Measurements from ENCODE around the gene PSAT1. TPM values are rescaled to one million over a fixed set of nuclear protein-coding genes. Genes with fewer than 3 reads are reported as not detected.
"Not testable (repeated sequence)": the region's sequence is repeated elsewhere in the genome, so short reads cannot be mapped to it uniquely, and the experiment has no call there.

Gene PSAT1
- total RNA-seq: 100 to 1,000 TPM; 191 to 195 TPM

DNA sequence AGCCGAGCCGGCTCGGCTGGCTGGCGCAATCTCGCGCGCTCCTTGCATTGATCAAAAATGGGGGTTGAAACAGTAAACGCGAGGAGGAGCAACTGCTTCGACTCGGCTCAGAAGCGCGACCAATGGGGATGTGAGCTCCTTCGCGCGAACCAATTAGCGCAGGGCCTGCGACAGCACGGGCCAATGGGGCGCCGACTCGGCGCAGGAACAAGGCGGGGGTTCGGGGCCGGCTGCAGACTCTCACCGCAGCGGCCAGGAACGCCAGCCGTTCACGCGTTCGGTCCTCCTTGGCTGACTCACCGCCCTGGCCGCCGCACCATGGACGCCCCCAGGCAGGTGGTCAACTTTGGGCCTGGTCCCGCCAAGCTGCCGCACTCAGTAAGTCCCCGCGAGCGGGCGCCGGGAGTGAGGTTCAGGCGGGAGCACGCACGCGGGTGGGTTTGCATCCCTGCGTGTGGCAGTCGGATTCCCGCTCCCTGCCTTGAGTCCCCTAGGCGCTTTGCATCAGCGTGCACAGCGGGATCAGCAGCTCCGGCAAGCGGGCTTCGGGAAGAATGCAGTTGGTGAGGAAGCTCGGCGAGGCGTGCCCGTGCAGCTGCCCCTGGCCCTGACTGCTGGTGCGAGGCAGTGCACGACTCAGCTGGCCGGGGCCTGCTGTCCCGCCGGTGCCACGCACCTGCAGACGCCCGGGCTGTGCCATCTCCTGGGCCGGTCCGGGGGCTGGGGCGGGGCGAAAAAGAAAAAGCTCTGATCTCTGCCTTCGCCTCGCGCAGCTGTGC is at the start of gene PSAT1:
Gene PSAT1, plus strand, starts transcription at position 233 of the 779 bp plus-strand sequence. Its CDS starts 86 bp downstream, at position 319.
- Mint-ChIP-seq H3K4me1 (peaks cover 40% of the 10 kb centered on the region), H3K9me3 (no peaks in the 10 kb centered on the region), H3K4me3 (peak within 1 kb of the TSS; percentile 91), H3K27ac (peak within 1 kb of the TSS; percentile 99), H3K27me3 (no peaks in the 10 kb centered on the region), H3K36me3 (peaks cover 37% of the 10 kb centered on the region)
- DNase-seq: peak; percentile 93

DNA sequence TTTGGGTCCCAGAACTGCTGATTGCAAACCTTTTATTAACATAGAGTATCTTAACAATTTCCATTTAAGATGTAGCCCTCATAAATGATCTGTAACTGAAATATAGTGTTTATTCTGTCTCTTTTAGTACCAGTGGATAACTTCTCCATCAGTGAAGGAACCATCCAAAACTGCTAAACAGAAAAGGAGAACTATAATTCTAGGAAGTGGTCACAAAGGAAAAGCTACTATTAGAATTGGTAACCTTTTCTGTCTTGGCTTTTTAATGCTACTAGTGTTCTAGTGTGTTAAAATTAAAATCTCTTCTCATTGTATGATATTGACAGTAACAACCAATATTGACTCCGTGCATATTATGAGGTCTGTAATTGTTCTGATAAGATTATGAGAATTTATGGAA is 48.3 kb upstream of the PSAT1 start:
- Mint-ChIP-seq H3K27me3 (no peaks in the 10 kb centered on the region), H3K9me3 (no peaks in the 10 kb centered on the region), H3K36me3 (peaks cover 19% of the 10 kb centered on the region), H3K4me1 (peaks cover 5% of the 10 kb centered on the region), H3K4me3 (no peak overlapping the region), H3K27ac (no peak overlapping the region)
- DNase-seq: no peak

DNA sequence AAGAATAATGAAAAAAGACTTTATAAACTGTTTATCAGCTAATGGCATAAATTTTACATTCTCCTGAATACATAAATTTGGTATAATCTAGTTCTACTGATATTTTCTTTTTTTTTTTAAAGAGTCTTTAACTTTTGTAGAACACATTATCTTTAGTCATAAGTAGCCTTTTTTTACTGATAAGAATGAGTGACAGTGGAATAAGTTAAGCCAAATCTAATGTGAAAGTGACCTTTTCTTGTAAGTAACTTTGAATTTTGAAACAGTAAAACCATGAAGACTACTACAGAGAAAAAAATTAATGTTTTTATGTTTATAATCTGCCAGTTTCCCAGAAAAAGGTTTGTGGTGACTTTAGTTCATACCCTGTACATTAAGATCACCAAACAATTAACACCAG is 47.4 kb upstream of the PSAT1 start:
- no peak overlapping the region for H3K4me3 Mint-ChIP-seq
- peaks cover 5% of the 10 kb centered on the region for H3K4me1 Mint-ChIP-seq
- no peak overlapping the region for H3K27ac Mint-ChIP-seq
- no peak for DNase-seq
- H3K9me3 Mint-ChIP-seq: no peaks in the 10 kb centered on the region
- H3K27me3 Mint-ChIP-seq: no peaks in the 10 kb centered on the region
- H3K36me3 Mint-ChIP-seq: peaks cover 17% of the 10 kb centered on the region

DNA sequence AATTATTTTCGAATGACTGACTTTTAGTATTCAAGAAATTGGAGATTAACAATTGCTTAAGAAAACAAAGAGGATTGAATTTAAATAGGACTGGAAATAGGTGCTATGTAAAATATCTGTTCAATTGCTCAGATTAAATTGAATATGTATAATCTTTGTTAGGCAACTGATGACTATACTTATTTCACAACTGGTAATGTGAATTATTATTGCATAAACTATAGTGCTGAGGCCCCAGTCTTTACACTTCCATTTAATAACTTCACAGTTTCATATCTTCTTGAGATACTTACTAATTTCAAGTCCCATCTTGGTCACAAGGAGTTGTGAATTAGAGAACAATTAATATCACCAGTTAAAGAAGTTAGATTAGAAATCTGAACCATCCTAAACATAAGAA is 44.3 kb upstream of the PSAT1 start:
- Mint-ChIP-seq H3K27ac (no peak overlapping the region), H3K4me3 (no peak overlapping the region), H3K27me3 (no peaks in the 10 kb centered on the region), H3K4me1 (no peaks in the 10 kb centered on the region), H3K36me3 (peaks cover 8% of the 10 kb centered on the region), H3K9me3 (no peaks in the 10 kb centered on the region)
- no peak for DNase-seq

DNA sequence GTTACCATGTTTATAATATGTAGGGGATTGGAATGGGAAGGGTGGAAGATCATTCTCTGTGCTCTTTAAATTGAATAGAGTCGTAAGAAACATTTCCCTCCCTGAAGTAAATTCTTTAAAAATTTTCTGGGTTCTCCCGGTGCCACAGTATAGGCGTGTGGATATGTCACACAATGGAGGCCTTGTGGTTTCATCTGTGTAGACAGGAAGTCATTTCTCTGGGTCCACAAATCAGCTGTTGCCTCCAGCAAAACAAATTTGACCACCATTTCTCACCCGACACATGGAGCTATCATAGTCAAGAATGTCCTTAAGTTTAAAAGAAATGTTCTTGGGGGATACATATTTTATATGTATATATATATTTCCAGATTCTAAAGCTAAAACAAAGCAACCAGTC is 43.6 kb upstream of the PSAT1 start:
- no peak overlapping the region for H3K4me3 Mint-ChIP-seq
- H3K27me3 Mint-ChIP-seq: no peaks in the 10 kb centered on the region
- H3K9me3 Mint-ChIP-seq: no peaks in the 10 kb centered on the region
- no peak for DNase-seq
- H3K4me1 Mint-ChIP-seq: no peaks in the 10 kb centered on the region
- peaks cover 8% of the 10 kb centered on the region for H3K36me3 Mint-ChIP-seq
- H3K27ac Mint-ChIP-seq: no peak overlapping the region

DNA sequence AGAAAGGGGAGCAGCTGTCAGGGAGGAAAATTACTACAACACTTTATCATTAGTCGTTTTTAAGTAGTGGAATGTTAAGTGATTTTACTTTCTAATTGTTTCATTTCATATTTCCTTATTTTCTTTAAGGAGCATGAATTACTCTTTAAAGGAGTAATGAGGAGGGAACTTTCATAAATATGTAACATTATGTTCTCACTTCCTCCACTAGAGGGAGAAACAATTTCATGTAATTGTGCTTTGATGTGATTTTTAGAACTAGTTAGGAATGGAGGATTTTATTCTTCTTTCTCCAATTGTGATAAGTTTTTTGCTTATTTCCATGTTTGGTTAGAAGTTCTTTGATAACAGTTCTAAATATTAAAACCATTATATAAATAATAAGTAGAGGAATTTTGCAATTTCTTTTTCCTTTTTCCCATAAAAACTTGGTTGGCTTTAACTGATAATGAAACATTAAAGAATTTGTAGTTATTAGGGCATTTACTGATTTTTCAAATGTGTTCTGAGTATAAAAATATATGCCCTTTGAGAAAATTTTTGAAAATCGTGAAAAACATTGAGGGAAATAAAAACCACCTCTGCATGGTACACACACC is 35.4 kb upstream of the PSAT1 start:
- no peak overlapping the region for H3K27ac Mint-ChIP-seq
- no peaks in the 10 kb centered on the region for H3K9me3 Mint-ChIP-seq
- no peak for DNase-seq
- no peaks in the 10 kb centered on the region for H3K27me3 Mint-ChIP-seq
- H3K36me3 Mint-ChIP-seq: peaks cover 11% of the 10 kb centered on the region
- H3K4me3 Mint-ChIP-seq: no peak overlapping the region
- no peaks in the 10 kb centered on the region for H3K4me1 Mint-ChIP-seq

DNA sequence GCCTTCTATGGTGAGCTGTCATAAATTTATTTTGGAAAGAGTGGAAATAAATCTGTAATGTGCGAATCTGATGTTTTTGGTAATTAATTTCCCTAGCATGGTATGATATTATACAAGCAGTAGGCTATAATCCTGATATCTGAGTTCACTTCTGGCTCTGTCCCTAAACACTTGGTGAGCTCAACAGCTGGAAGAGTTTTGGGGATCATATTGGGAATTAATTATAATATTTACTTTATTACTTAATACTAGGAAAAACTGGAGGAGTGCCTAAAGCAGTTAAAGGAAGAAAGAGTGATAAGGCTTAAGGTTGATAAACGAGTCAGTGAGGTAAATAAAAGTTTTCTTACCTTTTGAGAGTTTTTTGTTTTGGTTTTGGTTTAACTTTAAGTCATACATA is 34.3 kb upstream of the PSAT1 start:
- Mint-ChIP-seq H3K4me1 (no peaks in the 10 kb centered on the region), H3K27me3 (no peaks in the 10 kb centered on the region), H3K4me3 (no peak overlapping the region), H3K36me3 (peaks cover 16% of the 10 kb centered on the region), H3K27ac (no peak overlapping the region), H3K9me3 (no peaks in the 10 kb centered on the region)
- DNase-seq: no peak

DNA sequence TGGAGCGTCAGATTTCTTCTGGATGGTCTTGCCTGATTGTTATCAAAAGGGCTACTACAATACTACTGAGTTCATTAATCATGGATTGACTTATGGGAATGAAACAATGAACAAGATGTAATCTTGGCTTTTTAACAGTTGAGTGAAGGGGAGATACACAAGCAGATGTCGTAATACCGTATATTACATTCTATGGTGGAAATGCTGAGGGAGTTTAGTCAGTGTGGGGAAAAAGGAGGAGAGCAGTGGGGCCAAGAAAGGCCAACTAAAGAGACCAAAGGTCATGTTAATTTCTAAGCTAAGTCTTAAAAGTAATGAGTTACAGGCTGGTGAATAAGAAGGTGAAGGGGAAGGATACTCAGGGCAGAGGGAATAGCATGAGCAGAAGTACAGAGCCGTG is 29.0 kb upstream of the PSAT1 start:
- no peaks in the 10 kb centered on the region for H3K4me1 Mint-ChIP-seq
- no peaks in the 10 kb centered on the region for H3K9me3 Mint-ChIP-seq
- no peak overlapping the region for H3K4me3 Mint-ChIP-seq
- peaks cover 26% of the 10 kb centered on the region for H3K36me3 Mint-ChIP-seq
- no peak overlapping the region for H3K27ac Mint-ChIP-seq
- H3K27me3 Mint-ChIP-seq: no peaks in the 10 kb centered on the region
- no peak for DNase-seq

DNA sequence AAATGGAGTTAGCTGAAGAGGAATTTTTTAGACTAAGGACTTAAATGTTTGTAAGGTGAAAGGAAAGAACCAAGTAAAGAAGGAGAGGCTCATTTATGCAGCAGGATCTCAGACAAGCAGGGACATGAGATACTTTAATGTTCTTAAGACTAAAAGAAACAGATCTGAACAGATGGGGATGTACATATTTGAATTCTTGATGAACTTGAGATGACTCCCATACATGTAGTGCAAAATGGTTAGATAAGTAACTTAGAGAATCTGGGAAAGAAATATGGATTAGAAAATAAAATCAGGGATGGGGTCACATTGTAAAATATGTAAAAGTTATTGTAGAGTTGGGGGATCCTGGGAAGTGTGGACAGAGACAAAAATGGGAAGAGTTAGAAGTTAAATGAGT is 27.1 kb upstream of the PSAT1 start:
- DNase-seq: no peak
- peaks cover 29% of the 10 kb centered on the region for H3K36me3 Mint-ChIP-seq
- H3K27me3 Mint-ChIP-seq: no peaks in the 10 kb centered on the region
- H3K27ac Mint-ChIP-seq: no peak overlapping the region
- H3K4me3 Mint-ChIP-seq: no peak overlapping the region
- H3K9me3 Mint-ChIP-seq: no peaks in the 10 kb centered on the region
- no peaks in the 10 kb centered on the region for H3K4me1 Mint-ChIP-seq

DNA sequence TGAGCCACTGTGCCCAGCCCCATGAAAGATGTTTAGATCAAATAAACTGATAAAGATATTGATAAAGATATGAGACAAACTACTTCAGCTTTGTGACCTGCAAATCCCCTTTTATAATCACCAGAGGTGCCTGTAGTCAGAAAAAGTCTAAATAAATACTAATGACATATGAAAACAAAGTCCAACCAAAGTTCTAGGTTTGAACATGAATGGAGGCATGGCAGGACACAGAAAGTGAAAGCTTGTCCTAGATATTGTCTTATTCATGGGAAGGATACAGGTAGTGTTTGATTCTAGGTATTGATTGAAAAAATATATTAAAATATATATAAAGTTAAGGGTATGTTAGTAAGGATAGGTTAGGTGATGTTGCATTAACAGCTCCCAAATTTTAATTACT is 24.6 kb upstream of the PSAT1 start:
- H3K4me1 Mint-ChIP-seq: peaks cover under 1% of the 10 kb centered on the region
- H3K27ac Mint-ChIP-seq: no peak overlapping the region
- no peaks in the 10 kb centered on the region for H3K27me3 Mint-ChIP-seq
- H3K4me3 Mint-ChIP-seq: no peak overlapping the region
- H3K9me3 Mint-ChIP-seq: no peaks in the 10 kb centered on the region
- H3K36me3 Mint-ChIP-seq: peaks cover 21% of the 10 kb centered on the region
- DNase-seq: no peak

DNA sequence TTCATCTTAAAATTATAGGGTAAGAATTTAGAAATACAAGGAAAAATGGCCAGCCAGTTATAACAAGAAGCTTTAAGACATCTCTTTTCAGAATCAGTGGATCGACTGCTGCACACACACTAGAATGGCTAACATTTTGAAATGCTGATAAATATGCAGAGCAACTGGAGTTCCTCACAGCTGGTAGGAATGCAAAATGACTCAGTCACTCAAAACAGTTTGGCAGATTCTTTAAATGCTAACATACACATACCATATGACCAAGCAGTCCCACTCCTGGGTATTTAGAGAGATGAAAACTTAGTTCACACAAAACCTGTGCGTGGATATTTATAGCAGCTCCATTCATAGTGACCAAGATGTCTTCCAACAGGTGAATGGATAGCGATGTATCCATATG is 23.2 kb upstream of the PSAT1 start:
- Mint-ChIP-seq H3K4me3 (no peak overlapping the region), H3K9me3 (no peaks in the 10 kb centered on the region), H3K27ac (no peak overlapping the region), H3K4me1 (peaks cover 14% of the 10 kb centered on the region), H3K36me3 (peaks cover 14% of the 10 kb centered on the region), H3K27me3 (no peaks in the 10 kb centered on the region)
- DNase-seq: no peak

DNA sequence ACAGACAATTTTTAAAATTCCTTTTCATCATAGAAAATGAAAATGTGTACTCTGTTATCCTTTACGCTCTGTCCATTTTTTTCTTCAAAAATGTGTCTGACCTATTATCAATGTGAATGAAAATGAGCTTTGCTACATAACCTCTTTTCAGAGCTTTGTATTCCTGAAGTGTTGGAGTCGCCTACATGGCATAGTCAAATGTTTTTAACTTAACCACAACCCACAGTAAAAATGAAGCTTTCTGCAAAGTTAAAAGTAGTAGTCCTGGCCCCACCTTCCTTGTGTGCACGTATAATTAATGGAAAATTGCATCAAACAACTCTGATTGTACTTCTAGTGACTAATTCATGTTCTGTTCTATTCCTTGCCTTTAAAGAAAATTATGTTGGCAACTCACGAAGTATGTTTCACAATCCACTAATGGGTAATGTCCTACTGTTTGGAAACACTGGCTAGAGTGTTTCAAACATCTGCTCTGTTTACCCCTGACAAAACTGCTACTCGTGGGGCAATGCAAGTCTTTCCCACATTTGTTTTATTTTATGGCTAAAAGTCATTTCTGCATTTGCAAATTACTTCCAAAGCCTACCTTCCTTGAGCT is 18.6 kb upstream of the PSAT1 start:
- H3K27me3 Mint-ChIP-seq: no peaks in the 10 kb centered on the region
- H3K36me3 Mint-ChIP-seq: peaks cover 4% of the 10 kb centered on the region
- H3K4me1 Mint-ChIP-seq: peaks cover 14% of the 10 kb centered on the region
- DNase-seq: no peak
- H3K9me3 Mint-ChIP-seq: no peaks in the 10 kb centered on the region
- H3K27ac Mint-ChIP-seq: no peak overlapping the region
- H3K4me3 Mint-ChIP-seq: no peak overlapping the region

DNA sequence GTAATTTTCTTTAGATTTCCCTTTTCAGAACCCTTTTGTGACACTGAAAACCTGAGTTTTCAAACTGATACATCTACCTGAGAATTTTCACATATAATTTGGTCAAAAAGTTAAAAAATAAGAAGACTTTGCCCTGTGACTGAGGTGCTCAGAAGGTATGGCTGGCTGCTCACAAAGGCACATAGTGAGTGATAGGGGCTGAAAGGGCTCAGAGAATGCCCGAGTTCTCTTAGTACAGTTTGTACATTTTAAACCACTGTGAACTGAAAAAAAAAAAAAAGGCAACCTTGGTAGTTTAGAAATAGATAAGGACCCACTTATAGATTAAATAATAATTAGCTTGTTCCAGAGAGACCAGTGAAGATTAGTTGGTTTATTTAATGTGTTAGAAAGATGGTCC is 18.1 kb upstream of the PSAT1 start:
- no peak for DNase-seq
- Mint-ChIP-seq H3K9me3 (no peaks in the 10 kb centered on the region), H3K27me3 (no peaks in the 10 kb centered on the region), H3K4me1 (peaks cover 14% of the 10 kb centered on the region), H3K36me3 (peaks cover 4% of the 10 kb centered on the region), H3K4me3 (no peak overlapping the region), H3K27ac (no peak overlapping the region)

DNA sequence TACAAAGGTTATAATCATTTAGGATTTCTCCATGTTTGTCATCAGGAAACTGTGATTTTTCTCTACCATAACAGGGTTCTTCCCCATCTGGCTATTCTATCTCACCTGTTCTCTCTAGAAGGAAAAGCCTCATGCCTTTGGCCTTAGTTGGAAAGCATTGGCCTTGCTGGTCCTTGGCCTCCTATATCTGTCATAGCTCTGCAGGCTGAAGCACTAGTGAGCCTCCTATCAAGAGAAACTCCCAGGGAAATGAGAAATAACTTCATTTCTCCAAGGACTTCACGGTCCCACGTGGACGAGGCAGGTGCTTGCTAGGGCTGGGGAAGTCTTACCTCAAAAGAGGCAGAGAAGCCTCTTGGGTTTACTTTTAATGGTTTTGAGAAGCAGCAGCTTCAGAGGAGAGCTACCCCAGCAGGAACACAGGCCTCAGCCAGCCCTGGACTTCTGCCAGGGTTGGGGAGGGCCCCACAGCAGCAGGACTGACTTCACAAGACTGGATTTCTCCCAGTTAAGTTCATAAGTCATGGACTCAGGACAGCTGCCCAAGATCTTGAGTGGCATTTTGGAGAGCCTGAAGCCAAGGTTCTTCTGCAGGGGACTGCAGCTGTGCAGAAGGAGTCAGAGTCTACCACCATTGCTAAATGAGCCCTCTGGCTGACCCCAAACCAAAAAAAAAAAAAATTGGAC is 15.8 kb upstream of the PSAT1 start:
- Mint-ChIP-seq H3K36me3 (no peaks in the 10 kb centered on the region), H3K9me3 (no peaks in the 10 kb centered on the region), H3K4me1 (peaks cover 14% of the 10 kb centered on the region), H3K27me3 (no peaks in the 10 kb centered on the region), H3K4me3 (no peak overlapping the region), H3K27ac (no peak overlapping the region)
- no peak for DNase-seq

DNA sequence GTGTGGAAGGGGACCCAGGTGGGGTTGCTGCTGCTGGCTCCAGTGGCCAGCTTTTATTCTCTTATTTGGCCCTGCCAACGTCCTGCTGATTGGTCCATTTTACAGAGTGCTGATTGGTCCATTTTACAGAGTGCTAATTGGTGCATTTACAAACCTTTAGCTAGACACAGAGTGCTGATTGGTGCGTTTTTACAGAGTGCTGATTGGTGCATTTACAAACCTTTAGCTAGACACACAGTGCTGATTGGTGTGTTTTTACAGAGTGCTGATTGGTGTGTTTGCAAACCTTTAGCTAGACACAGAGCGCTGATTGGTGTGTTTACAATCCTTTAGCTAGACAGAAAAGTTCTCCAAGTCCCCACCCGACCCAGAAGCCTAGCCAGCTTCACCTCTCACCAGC is 12.7 kb upstream of the PSAT1 start:
- not testable (repeated sequence) for H3K36me3 Mint-ChIP-seq, H3K27me3 Mint-ChIP-seq, H3K4me3 Mint-ChIP-seq, H3K27ac Mint-ChIP-seq, H3K4me1 Mint-ChIP-seq, H3K9me3 Mint-ChIP-seq, DNase-seq

Measured in activated naive CD8-positive, alpha-beta T cell treated with anti-CD3 and anti-CD28 coated beads for 36 hours (primary cell).